Activated naive CD4-positive, alpha-beta T cell treated with anti-CD3 and anti-CD28 coated beads, Interleukin-2, amount 10 ng/mL, durations not matched to agents 7 days and 5 days (primary cell): ENCODE data around the gene SCYGR3.

Experiments
- CTCF ChIA-PET: fragments of 350-600 bp; sonication (Branson Sonifier 250); formaldehyde crosslinking; loops from one replicate; lab custom pipeline; 2021; ENCODE audit warnings: antibody characterized with exemption; lab: Charles Lee
- DNase-seq: peaks from one replicate; pipeline ENCODE4 v3.0.0-alpha.2; 2020
- H3K27ac Mint-ChIP-seq: one replicate; pipeline ENCODE4 v1.8.0; 2021; ENCODE audit warnings: mild to moderate bottlenecking, moderate library complexity, mixed read lengths
- H3K27me3 Mint-ChIP-seq: one replicate; pipeline ENCODE4 v1.8.0; 2021; ENCODE audit warnings: mild to moderate bottlenecking, mixed read lengths
- H3K36me3 Mint-ChIP-seq: one replicate; pipeline ENCODE4 v1.8.0; 2021; ENCODE audit warnings: mixed read lengths
- H3K4me1 Mint-ChIP-seq: one replicate; pipeline ENCODE4 v1.8.0; 2021; ENCODE audit warnings: mixed read lengths
- H3K4me3 Mint-ChIP-seq: one replicate; pipeline ENCODE4 v1.8.0; 2021; ENCODE audit warnings: mild to moderate bottlenecking, moderate library complexity, mixed read lengths
- H3K9me3 Mint-ChIP-seq: one replicate; pipeline ENCODE4 v1.8.0; 2021; ENCODE audit warnings: mixed read lengths

The SCYGR3 gene

DNA sequence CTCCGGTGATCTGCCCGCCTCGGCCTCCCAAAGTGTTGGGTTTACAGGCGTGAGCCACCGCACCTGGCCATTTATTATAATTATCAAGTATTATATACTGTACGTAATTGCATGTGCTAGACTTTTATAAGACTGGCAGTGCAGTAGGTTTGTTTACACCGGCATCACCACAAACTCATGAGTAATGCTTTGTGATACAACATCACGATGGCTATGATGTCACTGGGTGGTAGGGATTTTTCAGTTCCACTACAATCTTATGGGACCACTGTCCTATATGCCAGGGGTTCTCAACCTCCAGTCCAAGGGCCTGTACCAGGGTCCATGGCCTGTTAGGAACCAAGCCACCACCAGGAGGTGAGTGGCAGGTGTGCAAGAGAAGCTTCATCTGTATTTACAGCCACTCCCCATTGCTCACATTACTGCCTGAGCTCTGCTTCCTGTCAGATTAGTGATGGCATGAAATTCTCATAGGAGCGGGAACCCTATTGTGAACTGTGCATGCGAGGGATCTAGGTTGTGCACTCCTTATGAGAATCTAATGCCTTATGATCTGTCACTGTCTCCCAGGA lies 12.0 kb upstream of the SCYGR3 start:
- CTCF ChIA-PET = no interaction called here
- Mint-ChIP-seq H3K27ac (no peak overlapping the region), H3K4me3 (no peak overlapping the region), H3K36me3 (no peaks in the 10 kb centered on the region), H3K9me3 (no peaks in the 10 kb centered on the region), H3K27me3 (peaks cover 16% of the 10 kb centered on the region), H3K4me1 (no peaks in the 10 kb centered on the region)
- DNase-seq = no peak

DNA sequence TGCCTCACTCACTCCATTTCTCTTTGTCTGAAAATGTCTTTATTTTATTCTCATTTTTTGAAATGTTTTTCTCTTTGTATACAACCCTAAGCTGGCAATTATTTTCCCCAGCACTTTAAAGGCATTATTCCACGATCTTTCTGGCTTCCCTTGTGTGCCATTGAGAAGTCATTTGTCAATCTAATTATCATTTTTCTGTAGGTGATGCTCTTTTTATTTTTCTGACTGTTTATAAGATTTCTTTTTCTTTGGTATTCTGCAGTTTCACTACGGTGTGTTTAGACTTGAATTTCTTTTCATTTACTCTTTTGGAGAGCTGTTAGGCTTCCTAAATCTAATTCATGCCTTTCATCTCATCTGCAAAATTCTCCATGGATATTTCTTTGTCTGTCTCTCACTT lies 10.8 kb upstream of the SCYGR3 start:
- Mint-ChIP-seq H3K36me3 (no peaks in the 10 kb centered on the region), H3K4me1 (no peaks in the 10 kb centered on the region), H3K9me3 (no peaks in the 10 kb centered on the region), H3K27me3 (peaks cover 14% of the 10 kb centered on the region), H3K27ac (no peak overlapping the region), H3K4me3 (no peak overlapping the region)
- CTCF ChIA-PET = no interaction called here
- no peak for DNase-seq

DNA sequence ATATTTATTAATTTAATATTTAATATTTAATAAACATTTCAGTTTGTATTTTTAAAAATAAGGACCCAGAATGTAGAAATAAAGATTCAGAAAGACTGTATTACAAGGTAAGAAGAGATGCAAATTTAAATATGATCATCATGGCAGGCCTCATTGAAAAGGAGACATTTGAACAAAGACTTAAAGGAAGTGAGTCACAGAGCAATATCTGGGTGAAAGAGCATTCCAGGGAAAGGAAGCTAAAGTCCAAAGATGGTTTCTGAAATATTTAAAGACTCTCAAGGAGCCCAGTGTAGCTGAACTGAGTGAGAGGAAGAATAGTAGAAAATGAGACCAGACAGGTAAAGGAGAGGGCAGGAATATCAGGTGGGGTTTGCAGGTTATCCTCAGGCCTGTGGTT lies 8.6 kb upstream of the SCYGR3 start:
- H3K36me3 Mint-ChIP-seq = no peaks in the 10 kb centered on the region
- CTCF ChIA-PET = no interaction called here
- H3K4me1 Mint-ChIP-seq = no peaks in the 10 kb centered on the region
- peaks cover 4% of the 10 kb centered on the region for H3K27me3 Mint-ChIP-seq
- H3K27ac Mint-ChIP-seq = no peak overlapping the region
- DNase-seq = no peak
- no peak overlapping the region for H3K4me3 Mint-ChIP-seq
- H3K9me3 Mint-ChIP-seq = no peaks in the 10 kb centered on the region

DNA sequence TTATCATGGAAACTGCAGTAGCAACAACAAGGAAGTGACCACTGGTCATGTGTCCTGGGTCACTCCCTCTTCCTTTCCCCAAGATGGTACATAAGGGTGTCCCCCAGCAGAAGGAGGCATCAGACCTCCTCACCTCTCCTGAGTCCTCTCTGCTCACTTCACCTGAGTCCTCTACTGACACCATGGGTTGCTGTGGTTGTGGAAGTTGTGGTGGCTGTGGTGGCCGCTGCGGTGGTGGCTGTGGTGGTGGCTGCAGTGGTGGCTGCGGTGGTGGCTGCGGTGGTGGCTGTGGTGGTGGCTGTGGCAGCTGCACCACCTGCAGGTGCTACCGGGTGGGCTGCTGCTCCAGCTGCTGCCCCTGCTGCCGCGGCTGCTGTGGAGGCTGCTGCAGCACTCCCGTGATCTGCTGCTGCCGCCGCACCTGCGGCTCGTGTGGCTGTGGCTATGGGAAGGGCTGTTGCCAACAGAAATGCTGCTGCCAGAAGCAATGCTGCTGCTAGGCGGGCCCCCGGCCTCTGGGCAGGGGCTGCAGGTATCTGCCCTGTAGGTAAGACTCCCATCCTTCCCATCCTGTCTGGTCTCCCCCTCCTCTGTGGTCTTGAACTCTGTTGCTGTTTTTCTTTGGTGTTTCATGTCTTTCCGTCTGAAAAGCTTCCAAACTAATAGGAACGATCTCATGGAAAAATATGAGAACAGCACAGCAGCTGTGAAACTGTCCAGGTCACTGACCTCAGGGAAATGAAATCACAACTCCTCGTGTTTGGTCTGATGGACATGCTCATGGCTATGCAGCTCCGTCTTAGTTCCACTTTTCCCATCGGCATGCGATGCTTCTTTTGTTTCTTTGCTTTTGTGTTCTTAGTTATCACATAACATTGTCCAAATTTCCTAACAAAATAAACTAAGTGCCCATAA lies 2.9 kb upstream of the SCYGR3 start, which contains the start of gene SCYGR4:
Gene SCYGR4, plus strand, starts transcription at position 183 of the 915 bp plus-strand sequence. Its CDS starts 0 bp downstream, at position 183.
- Mint-ChIP-seq H3K9me3 (no peaks in the 10 kb centered on the region), H3K27me3 (peaks cover 9% of the 10 kb centered on the region), H3K4me3 (no peak within 1 kb of the TSS), H3K36me3 (no peaks in the 10 kb centered on the region), H3K4me1 (no peaks in the 10 kb centered on the region), H3K27ac (no peak within 1 kb of the TSS)
- no peak for DNase-seq
- CTCF ChIA-PET = no interaction called here

DNA sequence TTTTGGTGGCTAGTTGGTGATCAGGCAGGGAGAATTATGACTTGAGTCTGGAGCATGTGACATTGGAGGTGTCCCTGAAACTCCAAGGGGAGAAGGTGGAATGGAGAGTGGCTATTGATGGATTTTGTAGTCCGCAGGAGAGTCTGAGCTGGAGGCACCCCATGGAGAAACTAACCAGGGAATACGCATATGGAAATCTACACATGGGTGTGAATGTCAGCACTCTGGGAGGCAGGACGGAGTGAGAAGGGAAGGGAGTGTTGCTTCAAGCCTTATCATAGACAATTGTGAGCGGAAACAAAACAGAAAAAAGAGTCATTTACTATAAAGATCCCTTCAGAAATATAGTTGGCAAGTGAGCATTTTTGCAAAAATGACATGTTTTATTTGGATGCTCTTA lies 2.0 kb upstream of the SCYGR3 start:
- no peak for DNase-seq
- Mint-ChIP-seq H3K4me1 (no peaks in the 10 kb centered on the region), H3K27ac (no peak overlapping the region), H3K27me3 (peaks cover 10% of the 10 kb centered on the region), H3K4me3 (no peak overlapping the region), H3K36me3 (no peaks in the 10 kb centered on the region), H3K9me3 (no peaks in the 10 kb centered on the region)
- CTCF ChIA-PET = no interaction called here

DNA sequence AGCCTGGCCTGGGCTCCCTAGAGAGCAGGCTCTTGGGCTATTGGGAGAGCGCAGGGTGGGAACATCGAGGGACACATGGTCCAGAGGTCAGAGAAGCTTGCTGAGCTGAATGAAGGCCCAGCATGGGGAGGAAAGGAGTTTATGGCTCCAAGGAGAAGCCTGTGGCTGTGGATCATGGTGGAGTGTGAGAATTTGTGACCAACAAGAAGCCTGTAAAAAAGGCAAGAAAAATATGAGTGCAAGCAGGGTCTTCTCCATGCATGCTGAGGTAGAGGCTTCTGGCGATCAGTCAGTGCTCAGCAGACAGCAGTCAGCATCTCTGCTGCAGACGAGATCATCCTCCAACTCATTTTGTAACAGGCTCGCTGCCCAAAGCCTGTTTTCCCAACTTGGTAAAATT lies 1.3 kb upstream of the SCYGR3 start:
- H3K9me3 Mint-ChIP-seq = no peaks in the 10 kb centered on the region
- DNase-seq = no peak
- H3K27ac Mint-ChIP-seq = no peak overlapping the region
- no peaks in the 10 kb centered on the region for H3K4me1 Mint-ChIP-seq
- peaks cover 9% of the 10 kb centered on the region for H3K27me3 Mint-ChIP-seq
- CTCF ChIA-PET = no interaction called here
- no peak overlapping the region for H3K4me3 Mint-ChIP-seq
- H3K36me3 Mint-ChIP-seq = no peaks in the 10 kb centered on the region

DNA sequence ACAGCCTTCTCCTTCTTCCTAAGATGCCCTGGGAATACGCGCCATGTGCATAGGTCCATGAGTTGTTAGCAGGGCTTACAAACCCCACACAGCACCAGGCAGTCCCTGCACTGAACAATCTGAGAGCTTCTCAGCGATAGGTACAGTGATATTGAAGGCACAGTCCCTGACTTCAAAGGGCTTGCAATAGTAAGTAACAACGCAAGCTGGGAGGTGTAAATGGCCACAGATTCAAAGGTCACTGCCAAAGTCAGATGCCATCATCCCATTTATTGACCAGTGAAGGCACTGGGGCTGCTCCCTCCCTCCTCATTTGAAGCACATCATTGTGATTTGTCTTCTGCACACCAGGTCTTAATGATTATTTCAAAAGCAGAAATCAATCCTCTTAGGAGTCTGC lies 541 bp upstream of the SCYGR3 start:
- Mint-ChIP-seq H3K4me3 (no peak overlapping the region), H3K36me3 (no peaks in the 10 kb centered on the region), H3K27ac (no peak overlapping the region), H3K9me3 (no peaks in the 10 kb centered on the region), H3K27me3 (peaks cover 10% of the 10 kb centered on the region), H3K4me1 (peaks cover 1% of the 10 kb centered on the region)
- CTCF ChIA-PET = no interaction called here
- DNase-seq = no peak

DNA sequence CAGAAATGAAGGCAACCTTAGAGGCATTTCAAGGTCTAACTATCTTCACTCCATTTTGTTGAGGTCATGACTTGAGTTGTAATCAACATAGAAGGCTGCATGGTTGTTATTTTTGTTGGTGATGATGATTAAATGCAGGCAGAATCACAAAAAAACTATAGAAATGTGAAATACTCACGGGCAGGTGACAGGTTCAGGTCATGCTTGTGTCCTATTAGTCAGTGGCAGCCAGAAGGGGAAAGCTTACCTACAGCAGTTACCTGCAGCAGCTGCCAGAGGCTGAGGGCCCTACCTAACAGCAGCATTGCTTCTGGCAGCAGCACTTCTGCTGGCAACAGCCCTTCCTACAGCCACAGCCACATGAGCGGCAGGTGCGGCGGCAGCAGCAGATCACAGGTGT lies 394 bp downstream of the SCYGR3 start:
- no peak overlapping the region for H3K4me3 Mint-ChIP-seq
- no peak for DNase-seq
- peaks cover 17% of the 10 kb centered on the region for H3K27me3 Mint-ChIP-seq
- H3K36me3 Mint-ChIP-seq = no peaks in the 10 kb centered on the region
- peaks cover 4% of the 10 kb centered on the region for H3K4me1 Mint-ChIP-seq
- no peaks in the 10 kb centered on the region for H3K9me3 Mint-ChIP-seq
- CTCF ChIA-PET = no interaction called here
- no peak overlapping the region for H3K27ac Mint-ChIP-seq

DNA sequence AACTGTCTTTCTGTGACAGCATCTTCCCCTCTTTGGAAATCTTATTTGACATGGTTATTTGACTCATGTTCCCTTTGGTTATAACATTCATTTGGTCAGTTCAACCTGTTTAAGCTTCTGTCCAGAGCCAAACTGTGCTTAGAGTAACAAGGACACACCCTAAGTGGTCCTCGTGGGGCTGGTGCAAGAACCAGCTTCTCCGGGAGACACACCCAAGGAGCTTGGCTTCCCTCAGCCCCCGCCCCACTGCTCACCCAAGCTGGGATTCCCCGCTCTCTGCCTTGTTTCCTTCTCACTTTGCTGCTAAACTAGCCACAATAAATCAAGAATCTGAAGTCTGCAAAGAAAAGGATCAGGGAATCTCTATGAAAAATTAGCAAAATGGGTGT lies 1.4 kb downstream of the SCYGR3 start:
- Mint-ChIP-seq H3K36me3 (no peaks in the 10 kb centered on the region), H3K4me1 (peaks cover 4% of the 10 kb centered on the region), H3K4me3 (no peak overlapping the region), H3K9me3 (no peaks in the 10 kb centered on the region), H3K27ac (no peak overlapping the region), H3K27me3 (peaks cover 27% of the 10 kb centered on the region)
- CTCF ChIA-PET = no interaction called here
- no peak for DNase-seq

DNA sequence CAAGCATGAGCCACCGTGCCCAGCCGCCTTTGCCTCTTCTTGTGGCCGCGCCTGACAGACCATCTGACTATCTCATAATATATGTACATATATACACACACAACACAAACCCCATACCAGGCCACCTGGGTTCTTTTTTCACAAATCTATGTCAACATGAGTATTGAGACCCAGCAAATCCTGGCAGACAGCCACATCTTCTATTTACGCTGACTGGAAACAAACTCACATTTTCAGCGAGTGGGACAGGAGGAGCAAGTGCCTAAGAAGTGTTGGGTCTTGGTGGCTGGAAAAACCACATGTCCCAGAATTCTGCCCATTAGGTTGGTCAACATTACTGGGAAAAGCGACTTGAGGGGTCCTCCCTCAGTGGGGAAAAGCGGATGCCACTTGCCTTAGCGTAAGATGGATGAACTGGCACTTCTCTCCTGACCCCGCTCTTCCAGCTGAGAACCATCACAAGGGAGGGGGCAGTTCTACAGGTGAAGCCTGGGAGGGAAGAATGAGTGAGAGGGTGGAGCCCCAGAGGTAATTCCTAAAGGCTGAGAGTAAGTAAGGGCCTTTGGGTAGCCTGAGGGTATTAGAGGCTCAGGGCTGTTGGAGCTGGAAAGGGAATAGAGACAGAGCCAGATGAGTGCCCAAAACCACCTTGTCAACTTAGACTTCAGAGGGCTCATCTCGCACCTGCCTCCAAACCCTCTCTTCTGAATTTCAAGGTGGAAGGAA lies 1.9 kb downstream of the SCYGR3 start:
- no peak overlapping the region for H3K4me3 Mint-ChIP-seq
- no peaks in the 10 kb centered on the region for H3K36me3 Mint-ChIP-seq
- CTCF ChIA-PET = no interaction called here
- H3K27ac Mint-ChIP-seq = no peak overlapping the region
- H3K27me3 Mint-ChIP-seq = peaks cover 33% of the 10 kb centered on the region
- peaks cover 4% of the 10 kb centered on the region for H3K4me1 Mint-ChIP-seq
- DNase-seq = no peak
- no peaks in the 10 kb centered on the region for H3K9me3 Mint-ChIP-seq

DNA sequence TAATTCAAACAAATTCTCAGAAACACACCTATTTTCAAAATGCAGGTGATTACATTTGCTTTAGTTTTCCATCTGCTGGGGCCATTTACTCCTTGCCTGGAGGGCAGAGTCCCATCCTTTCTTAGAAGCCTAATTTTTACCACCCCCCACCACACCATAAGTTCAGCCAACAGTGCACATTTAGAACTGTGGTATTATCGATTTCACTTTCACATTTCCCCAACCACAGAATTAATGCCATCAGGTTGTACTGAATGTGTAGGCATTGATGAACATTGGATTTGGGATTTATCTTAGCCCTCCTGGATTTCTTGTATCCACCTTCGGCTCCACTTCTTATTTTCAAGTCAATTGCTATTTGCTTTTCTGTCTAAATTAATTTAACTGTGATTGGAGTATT lies 4.5 kb downstream of the SCYGR3 start:
- H3K27ac Mint-ChIP-seq = no peak overlapping the region
- no peaks in the 10 kb centered on the region for H3K9me3 Mint-ChIP-seq
- H3K4me1 Mint-ChIP-seq = peaks cover 4% of the 10 kb centered on the region
- H3K4me3 Mint-ChIP-seq = no peak overlapping the region
- DNase-seq = no peak
- no peaks in the 10 kb centered on the region for H3K36me3 Mint-ChIP-seq
- H3K27me3 Mint-ChIP-seq = peaks cover 46% of the 10 kb centered on the region
- CTCF ChIA-PET = no interaction called here

DNA sequence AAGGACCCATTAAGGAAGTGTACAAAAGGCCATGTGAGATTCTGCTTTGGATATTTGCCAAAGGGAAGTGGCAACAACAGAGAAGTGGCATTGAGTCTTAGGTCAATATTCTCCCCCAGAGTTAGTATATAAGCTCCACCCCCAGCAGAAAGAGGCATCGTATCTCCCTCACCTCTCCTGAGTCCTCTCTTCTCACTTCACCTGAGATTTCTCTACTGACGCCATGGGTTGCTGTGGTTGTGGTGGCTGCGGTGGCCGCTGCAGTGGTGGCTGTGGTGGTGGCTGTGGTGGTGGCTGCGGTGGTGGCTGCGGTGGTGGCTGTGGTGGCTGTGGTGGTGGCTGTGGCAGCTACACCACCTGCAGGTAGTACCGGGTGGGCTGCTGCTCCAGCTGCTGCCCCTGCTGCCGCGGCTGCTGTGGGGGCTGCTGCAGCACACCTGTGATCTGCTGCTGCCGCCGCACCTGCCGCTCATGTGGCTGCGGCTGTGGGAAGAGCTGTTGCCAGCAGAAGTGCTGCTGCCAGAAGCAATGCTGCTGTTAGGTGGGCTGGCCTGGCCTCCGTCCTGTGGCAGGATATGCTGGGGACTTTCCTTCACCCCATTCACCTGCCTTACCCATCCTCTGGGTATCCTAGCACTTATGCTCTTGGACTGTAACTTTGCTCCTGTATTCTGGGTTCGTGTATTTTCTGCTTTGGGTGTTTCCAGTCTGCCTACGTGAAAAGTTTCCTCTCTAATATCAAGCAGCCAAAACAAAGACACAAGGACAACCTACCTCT lies 5.9 kb downstream of the SCYGR3 start:
- CTCF ChIA-PET = interaction anchor here (0.6 kb wide), 1 partner anchor 10 kb away, joined by 4 read pairs; no protein-coding TSS in a partner anchor
- Mint-ChIP-seq H3K4me3 (no peak overlapping the region), H3K27ac (no peak overlapping the region), H3K36me3 (no peaks in the 10 kb centered on the region), H3K4me1 (peaks cover 4% of the 10 kb centered on the region), H3K9me3 (no peaks in the 10 kb centered on the region), H3K27me3 (peaks cover 49% of the 10 kb centered on the region)
- no peak for DNase-seq

DNA sequence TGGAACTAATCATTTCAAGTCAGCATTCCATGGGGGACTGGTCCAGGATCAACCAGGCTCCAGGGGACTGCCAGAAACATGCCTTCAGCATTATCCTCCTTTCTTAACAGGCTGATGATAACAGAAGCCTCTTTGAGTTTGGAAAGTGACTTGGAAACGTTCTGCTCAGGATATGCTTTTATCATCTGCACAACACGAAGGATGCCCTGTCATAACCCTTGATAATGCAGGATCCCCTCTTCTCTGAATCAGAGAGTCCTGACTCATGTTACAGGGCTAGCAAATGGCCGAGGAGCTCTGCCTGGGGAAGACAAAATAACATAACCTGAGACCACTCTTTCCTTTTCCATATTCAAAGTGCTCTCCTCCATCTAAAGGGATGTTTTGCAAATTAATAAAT lies 6.7 kb downstream of the SCYGR3 start:
- CTCF ChIA-PET = interaction anchor here (0.6 kb wide), 1 partner anchor 11 kb away, joined by 4 read pairs; no protein-coding TSS in a partner anchor
- H3K9me3 Mint-ChIP-seq = no peaks in the 10 kb centered on the region
- no peak for DNase-seq
- peaks cover 49% of the 10 kb centered on the region for H3K27me3 Mint-ChIP-seq
- H3K36me3 Mint-ChIP-seq = no peaks in the 10 kb centered on the region
- no peak overlapping the region for H3K4me3 Mint-ChIP-seq
- H3K27ac Mint-ChIP-seq = no peak overlapping the region
- peaks cover 4% of the 10 kb centered on the region for H3K4me1 Mint-ChIP-seq

DNA sequence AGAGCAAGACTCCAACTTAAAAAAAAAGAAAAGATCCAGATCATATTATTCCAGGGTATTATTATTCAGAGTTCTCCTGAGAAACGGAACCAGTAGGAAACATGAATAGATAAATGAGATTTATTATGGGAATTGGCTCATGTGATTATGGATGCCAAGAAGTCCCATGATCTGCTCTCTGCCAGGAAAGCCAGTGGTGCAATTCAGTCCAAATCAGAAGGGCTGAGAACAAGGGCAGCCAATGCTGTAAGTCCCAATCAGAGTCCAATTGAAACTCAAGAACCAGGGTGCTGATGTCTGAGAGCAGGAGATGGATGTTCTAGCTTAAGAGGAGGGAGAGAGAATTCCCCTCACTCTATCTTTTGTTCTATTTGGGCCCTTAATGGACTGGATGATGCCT lies 8.2 kb downstream of the SCYGR3 start:
- Mint-ChIP-seq H3K36me3 (no peaks in the 10 kb centered on the region), H3K27ac (no peak overlapping the region), H3K4me1 (peaks cover 4% of the 10 kb centered on the region), H3K4me3 (no peak overlapping the region), H3K9me3 (no peaks in the 10 kb centered on the region), H3K27me3 (peaks cover 45% of the 10 kb centered on the region)
- CTCF ChIA-PET = interaction anchor here (1.3 kb wide), 1 partner anchor 9 kb away, joined by 3 read pairs; no protein-coding TSS in a partner anchor
- DNase-seq = no peak
